ENCODE results near the gene TRAPPC12. TPM values are rescaled to one million over a fixed set of nuclear protein-coding genes. Genes with fewer than 3 reads are reported as not detected.

TRAPPC12 gene
- total and polyA plus RNA-seq, 2 experiments from 2014 or later: 77.2 to 103 TPM

GRCh38 chr2:3460156-3460555 is 80.7 kb downstream of the TRAPPC12 start:
- no peaks in the 10 kb centered on the region for H3K4me1 ChIP-seq (ENCODE audit: low read depth)
- H3K4me3 ChIP-seq: no peak overlapping the region
- no peaks in the 10 kb centered on the region for H3K36me3 ChIP-seq
- no peaks in the 10 kb centered on the region for H3K27me3 ChIP-seq
- no peaks in the 10 kb centered on the region for H3K9me3 ChIP-seq (ENCODE audit: low read depth)
- H3K27ac ChIP-seq: no peak overlapping the region
- TF ChIP-seq, protein P1, sequence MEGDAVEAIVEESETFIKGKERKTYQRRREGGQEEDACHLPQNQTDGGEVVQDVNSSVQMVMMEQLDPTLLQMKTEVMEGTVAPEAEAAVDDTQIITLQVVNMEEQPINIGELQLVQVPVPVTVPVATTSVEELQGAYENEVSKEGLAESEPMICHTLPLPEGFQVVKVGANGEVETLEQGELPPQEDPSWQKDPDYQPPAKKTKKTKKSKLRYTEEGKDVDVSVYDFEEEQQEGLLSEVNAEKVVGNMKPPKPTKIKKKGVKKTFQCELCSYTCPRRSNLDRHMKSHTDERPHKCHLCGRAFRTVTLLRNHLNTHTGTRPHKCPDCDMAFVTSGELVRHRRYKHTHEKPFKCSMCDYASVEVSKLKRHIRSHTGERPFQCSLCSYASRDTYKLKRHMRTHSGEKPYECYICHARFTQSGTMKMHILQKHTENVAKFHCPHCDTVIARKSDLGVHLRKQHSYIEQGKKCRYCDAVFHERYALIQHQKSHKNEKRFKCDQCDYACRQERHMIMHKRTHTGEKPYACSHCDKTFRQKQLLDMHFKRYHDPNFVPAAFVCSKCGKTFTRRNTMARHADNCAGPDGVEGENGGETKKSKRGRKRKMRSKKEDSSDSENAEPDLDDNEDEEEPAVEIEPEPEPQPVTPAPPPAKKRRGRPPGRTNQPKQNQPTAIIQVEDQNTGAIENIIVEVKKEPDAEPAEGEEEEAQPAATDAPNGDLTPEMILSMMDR (IDR thresholded peaks at IDR 0.05; ENCODE audit: low read depth, low read length): no peak
- DNase-seq (ENCODE audit: low read depth in 1 of 2, low spot score in 1 of 2): no peak

DNA sequence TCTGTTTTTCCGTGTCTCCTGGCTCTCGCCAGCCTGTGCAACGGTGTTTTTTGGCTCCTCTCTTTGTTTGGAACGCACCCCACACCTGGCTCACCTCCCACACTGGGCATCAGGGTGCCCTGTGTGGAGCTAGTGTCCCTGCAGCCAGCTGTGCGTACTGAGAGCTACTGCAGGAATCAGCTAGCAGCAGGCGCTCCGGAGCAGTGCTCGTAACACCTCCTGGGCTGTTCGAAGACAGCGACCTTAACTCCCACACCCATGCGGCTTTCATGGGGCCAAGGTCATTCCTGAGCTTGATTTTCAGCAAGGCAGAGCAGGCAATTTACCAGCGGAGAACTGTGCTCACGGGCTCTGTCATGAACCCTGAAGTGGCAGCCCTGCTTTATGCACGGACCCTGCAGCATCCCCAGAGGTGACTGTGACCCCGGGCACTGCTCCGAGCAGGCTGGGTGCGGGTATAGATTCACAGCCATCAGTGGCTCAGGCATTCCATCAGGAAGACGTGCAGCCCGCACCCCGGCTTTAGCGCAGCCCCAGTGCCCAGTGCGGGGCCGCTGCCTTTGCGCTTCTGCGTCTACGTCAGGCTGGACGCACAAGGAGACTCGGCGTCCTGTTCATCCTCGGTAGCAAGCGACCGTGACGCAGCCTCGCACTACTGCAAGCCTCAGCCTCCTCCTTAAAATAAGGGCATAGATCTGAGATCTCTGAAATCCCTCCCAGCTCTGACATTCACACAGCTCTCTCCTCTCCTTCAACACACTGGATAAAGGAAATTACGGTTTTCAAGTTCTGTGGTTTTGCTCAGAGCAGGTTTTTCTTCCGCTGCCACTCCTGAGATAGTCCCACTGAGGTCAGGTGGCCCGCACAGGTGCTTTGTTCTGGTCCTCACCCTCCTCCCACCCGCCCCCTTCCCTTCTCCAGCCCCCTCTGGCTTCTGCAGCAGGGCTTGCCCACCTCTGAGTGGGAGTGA is 81.6 kb downstream of the TRAPPC12 start:
- Histone ChIP-seq H3K36me3 (no peaks in the 10 kb centered on the region), H3K27ac (peak overlapping the region; percentile 14), H3K9me3 (ENCODE audit: low read depth) (no peaks in the 10 kb centered on the region), H3K4me3 (no peak overlapping the region), H3K27me3 (no peaks in the 10 kb centered on the region), H3K4me1 (ENCODE audit: low read depth) (no peaks in the 10 kb centered on the region)
- no peak for DNase-seq (ENCODE audit: low read depth in 1 of 2, low spot score in 1 of 2)
- TF ChIP-seq, protein P1 (IDR thresholded peaks at IDR 0.05; ENCODE audit: low read depth, low read length): no peak

GRCh38 chr2:3461801-3462492 is 82.5 kb downstream of the TRAPPC12 start:
- no peaks in the 10 kb centered on the region for H3K36me3 ChIP-seq
- peak overlapping the region; percentile 14 for H3K27ac ChIP-seq
- no peak overlapping the region for H3K4me3 ChIP-seq
- H3K4me1 ChIP-seq (ENCODE audit: low read depth): no peaks in the 10 kb centered on the region
- peak; percentile 60 to 77 for DNase-seq (ENCODE audit: low read depth in 1 of 2, low spot score in 1 of 2)
- no peaks in the 10 kb centered on the region for H3K27me3 ChIP-seq
- no peaks in the 10 kb centered on the region for H3K9me3 ChIP-seq (ENCODE audit: low read depth)
- TF ChIP-seq, protein P1 (IDR thresholded peaks at IDR 0.05; ENCODE audit: low read depth, low read length): peak; percentile 88

DNA sequence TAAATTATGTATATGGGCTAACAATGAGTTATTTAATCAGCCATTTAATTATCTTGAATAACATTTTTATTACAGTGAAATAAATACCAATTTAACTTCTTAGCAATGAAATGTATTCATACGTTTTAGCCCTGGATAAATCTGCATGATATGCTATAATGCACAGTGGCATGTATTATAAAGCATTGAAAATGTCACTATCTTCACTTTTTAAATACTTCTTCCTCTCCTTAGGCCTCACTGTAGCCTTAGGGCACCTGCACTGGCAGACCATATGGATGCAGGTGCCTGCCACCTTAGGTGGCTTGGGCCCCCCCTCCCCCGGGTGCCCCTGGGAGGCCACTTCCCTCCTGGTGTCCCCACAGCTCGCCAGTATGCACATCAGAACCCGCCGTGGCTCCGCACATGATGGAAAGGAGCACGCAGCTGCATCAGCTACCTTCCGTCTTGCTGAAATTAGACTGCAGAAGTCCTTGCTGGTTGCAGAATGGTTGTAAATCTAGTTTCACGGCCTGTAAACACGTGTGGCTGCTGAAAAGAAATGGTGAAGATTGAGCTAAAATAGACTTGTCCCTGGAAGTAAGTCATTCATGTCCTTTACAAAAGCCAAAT is 83.1 kb downstream of the TRAPPC12 start:
- Histone ChIP-seq H3K27ac (no peak overlapping the region), H3K9me3 (ENCODE audit: low read depth) (no peaks in the 10 kb centered on the region), H3K36me3 (no peaks in the 10 kb centered on the region), H3K4me3 (no peak overlapping the region), H3K4me1 (ENCODE audit: low read depth) (no peaks in the 10 kb centered on the region), H3K27me3 (no peaks in the 10 kb centered on the region)
- TF ChIP-seq, protein P1 (IDR thresholded peaks at IDR 0.05; ENCODE audit: low read depth, low read length): no peak
- DNase-seq (ENCODE audit: low read depth in 1 of 2, low spot score in 1 of 2): no peak

DNA sequence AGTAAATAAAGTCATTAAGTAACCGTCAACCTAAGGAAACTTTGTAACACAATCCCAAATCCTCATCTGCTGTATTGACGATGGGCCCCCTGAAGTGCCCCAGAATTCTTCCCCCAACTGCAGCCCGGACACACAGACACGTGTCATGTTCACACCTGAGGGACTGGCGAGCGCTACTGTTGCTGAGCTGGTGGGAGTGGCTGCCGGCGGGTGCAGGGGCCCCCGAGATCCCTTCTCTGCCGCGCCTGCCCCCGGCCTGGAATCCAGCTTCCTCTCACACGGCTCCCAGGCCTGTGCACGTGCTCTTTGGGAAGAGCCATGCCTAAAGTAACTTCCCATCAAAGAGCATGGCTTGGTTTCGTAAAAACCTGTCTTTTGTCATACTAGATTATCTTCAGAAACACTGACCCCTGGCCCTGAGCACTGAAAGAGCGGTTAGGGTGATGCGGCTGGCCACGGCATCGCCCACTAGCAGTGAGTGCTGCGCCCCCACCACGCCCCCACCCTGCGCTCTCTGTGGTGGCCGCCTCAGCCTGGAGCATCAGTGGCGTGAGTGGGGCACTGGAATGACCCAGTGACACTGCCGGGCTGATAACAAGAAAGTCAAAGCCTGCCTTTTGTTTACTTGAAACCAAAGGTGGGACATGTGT is 83.8 kb downstream of the TRAPPC12 start:
- H3K9me3 ChIP-seq (ENCODE audit: low read depth): no peaks in the 10 kb centered on the region
- TF ChIP-seq, protein P1 (IDR thresholded peaks at IDR 0.05; ENCODE audit: low read depth, low read length): no peak
- no peak overlapping the region for H3K4me3 ChIP-seq
- no peak overlapping the region for H3K27ac ChIP-seq
- H3K27me3 ChIP-seq: no peaks in the 10 kb centered on the region
- no peak for DNase-seq (ENCODE audit: low read depth in 1 of 2, low spot score in 1 of 2)
- no peaks in the 10 kb centered on the region for H3K4me1 ChIP-seq (ENCODE audit: low read depth)
- peaks cover 1% of the 10 kb centered on the region for H3K36me3 ChIP-seq
